NCI-H2196 (cell line): Measurements from ENCODE around the gene MTCL3.

Experiments
- DNase-seq: peaks from one replicate; lab custom pipeline; 2025; ENCODE audit not compliant: unreplicated experiment; lab: John Stamatoyannopoulos, UW

Gene MTCL3

DNA sequence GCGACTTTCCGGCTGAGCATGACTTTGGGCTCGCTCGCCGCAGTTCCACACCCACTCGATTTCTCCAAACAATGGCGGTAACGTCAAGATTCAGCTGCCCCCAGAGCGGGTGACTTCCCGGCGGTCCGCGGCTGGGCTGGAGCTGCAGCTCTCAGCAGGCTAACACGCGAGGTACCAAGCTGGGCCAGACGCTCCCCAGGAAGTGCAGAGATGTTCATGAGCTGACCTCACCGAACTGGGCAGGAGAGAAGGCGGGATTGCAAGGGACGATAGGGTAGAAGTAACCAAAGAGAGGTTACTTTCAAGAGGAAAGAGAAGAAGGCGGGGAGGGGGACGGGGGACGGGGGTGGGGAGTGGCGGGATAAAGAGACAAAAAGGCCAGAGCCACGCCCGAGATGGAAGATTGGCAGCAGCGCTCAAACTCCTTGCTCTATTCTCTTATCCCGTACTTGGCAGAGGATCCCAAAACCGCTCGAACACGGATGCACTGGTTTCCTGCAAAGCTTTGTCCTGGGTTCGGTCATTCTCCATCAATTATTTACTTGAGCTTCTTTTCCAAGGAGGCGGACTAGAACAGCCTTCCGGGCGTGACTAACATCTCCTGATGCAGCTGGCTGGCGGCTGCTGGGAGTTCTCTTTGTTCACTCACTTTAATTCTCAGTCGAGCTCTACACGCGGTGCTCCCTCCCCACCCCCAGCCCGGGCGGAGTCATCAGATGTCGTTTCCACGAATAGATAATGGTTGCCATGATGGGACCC is at the start of gene MTCL3:
Gene MTCL3 (minus strand): TSS at position 626 of the 759 bp plus-strand sequence.
- DNase-seq, result peak; percentile 90

DNA sequence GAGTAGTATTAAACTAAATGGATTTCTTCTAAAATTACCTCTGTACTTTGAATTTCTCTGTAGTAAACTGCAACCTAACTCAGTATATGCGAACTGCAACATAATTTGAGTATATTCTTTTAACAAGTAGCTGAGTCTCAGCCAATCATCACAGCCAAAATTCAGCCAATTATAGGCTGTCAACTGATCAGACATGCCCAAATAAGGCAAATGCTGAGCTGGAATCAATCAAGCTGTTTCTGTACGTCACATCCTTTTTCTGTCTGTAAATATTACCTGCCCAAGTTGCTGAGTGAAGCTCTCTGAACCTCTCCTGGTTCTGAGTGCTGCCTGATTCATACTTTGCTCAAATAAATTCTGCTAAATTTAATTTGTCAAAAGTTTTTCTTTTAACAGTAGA is 48.3 kb upstream of the MTCL3 start:
- DNase-seq, result no peak

DNA sequence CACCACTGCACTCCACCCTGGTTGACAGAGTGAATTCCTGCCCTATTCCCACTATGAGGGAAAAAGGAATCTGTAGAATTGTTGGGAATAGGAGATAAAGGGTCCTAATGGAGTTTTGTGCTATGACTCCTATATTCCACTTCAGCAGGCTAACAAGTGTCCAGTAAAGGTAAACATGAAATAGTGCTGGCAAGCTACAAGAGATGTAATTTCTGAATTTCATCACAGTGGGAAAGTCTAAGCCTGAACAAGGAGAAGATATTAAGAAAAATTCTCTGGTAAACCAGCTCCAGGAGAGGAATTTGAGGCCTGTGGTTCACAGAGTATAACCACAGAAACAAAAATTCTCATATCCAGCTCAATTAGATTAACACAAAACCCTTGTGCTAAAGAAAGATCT is 47.5 kb upstream of the MTCL3 start:
- no peak for DNase-seq

DNA sequence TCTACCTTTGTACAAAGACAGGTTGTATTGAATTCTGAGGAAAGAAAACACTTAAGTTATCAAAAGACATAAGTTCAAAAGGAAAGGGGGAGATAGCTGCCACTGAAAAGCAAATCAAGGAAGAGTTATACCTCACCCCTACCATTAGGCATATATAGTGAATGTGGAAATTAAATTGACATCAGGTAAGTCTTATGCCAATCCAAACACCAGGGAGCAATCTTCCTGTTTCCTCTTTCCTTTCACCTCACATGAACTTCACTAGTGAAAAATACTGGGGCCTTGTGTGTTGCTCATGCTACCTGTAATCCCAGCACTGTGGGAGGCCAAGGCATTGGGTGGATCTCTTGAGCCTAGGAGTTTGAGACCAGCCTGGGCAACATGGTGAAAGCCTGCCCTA is 47.0 kb upstream of the MTCL3 start:
- DNase-seq, result no peak

DNA sequence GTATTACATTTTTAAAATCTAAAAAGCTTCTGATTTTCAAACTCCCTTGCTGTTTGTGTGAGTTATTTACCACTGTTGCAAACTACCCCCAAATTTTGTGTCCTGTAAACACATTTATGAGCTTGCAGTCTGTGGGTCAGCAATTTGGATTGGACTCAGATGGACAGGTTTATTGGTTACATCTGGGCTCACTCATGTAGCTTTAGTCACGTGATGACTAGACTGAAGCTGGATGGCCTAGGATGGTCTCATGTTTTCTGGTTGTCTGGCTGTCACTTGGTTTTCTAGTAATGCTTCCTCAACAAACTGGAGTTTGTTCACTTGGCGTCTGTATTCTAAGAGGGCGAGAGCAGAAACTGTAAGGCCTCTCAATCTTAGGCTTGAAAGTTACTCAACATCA is 45.6 kb upstream of the MTCL3 start:
- DNase-seq, result no peak

DNA sequence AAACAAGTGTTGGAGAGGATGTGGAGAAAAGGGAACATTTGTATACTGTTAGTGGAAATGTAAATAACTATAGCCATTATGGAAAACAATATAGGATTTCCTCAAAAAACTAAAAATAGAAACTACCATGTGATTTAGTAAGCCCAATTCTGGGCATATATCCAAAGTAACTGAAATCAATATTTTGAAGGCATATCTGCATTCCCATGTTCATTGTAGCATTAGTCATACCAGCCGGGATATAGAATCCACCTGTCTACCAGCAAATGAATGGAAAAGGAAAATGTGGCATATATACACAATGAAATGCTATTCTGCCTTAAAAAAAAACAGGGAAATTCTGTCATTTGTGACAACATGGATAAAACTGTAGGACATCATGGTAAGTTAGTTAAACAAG is 42.5 kb upstream of the MTCL3 start:
- no peak for DNase-seq

DNA sequence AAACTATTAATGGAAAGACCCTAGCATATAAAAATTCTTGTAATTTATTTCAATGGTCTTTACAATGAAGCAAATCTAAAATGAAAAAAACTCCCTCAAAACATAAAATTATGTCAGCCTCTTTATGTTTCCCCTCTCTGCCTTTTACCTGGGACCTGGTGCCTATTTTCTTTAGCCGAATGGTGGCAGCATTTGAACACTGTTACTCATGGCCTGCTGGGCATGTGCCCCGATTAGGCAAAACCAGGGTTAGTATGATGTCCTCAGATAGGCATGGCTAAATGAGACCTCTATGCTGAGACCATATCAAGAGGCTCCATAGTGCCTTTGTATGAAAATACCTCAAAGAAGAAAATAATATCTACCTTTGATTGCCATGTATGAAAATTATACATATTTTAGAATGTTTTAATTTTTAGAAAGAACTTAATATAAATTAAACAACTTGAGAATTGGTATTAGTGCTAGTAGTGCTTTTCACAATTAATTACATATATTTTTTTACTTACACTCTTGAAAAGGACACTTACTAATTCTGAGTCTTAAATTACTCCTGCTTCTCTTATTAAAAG is 35.4 kb upstream of the MTCL3 start:
- peak; percentile 35 for DNase-seq

DNA sequence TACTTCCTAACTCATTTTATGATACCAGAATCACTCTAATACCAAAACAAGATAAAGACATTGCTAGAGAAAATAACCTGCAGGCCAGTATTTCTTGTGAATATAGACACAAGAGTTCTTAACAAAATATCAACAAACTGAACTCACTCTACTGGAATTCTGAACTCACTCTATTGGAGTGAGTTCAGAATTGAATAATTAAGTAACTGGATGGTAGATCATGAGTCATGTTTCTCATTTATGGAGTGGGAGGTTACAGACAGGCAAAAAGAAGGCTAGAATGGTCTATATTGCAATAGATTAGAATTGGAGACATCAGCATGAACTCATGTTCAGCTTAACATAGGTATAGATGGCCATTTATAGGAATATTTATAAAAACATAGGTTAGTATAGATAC is 31.3 kb upstream of the MTCL3 start:
- DNase-seq, result no peak

DNA sequence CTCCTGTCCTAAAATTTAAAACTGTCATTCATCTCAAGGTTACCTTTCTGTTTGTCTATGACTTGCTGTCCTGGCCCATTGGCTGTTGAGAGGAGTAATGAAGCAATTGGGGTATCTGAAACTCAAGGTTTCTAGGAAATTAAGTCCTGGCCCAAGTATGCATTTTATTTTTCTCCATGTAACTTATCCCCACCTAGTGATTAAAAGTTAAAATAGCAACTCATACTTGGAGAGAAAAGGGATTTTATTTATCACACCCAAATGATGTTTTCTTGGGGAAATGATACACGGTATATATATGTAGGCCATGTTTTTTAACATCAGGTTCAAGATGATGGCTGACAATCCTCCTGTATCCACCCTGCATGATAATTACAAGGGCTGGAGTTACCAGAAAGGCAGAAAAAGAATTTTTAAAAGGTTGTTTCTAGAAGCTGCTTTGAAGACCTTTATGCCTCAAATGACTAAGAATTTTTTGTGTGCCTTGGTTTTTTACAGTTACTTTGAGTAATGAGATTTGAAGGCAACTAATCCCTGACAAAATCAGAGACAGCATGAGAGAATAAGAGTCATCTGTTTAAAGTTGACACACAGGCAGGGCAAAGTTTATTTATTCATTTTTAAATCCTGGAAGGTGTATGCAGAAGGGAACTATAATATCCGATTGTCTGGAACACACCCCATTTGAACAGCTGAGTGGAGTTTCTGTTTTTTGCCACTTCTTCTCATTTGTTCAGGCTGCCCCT is 28.9 kb upstream of the MTCL3 start:
- no peak for DNase-seq

DNA sequence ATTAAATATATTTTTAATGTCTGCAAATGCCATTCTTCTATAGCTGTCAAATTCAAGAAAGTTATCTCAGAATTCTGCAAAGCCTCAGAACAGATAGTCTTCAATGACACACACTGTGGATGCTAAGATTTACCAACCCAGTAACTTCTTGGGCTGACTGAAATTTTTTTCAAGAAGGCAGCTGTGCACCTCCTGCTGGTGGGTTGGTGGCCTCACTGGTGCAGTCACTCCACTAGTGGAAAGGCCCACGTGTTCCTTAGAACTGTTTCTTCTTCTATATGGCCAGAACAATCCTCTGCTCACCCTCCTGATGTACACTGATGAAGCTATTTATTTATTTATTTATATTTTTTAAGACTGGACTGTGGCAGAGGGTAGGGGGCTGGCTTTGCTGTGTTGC is 28.1 kb upstream of the MTCL3 start:
- DNase-seq, result no peak

DNA sequence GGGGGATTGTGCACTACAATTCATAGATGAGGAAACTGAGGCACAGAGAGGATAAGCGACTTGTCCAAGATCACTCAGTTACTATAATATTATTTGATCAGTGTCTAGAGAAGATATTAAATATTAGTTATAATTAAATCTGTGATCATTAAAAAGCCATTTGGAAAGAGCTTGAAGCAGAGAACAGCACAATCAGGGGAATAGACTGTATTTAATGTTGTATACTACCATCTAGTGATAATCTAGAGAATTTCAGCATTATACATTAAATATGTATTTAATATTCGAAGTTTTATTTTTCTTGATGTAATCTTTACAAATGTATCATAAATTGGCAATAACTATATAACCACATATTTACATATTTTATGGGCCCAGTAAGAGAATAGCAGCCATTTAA is 20.1 kb upstream of the MTCL3 start:
- DNase-seq, result peak; percentile 26

DNA sequence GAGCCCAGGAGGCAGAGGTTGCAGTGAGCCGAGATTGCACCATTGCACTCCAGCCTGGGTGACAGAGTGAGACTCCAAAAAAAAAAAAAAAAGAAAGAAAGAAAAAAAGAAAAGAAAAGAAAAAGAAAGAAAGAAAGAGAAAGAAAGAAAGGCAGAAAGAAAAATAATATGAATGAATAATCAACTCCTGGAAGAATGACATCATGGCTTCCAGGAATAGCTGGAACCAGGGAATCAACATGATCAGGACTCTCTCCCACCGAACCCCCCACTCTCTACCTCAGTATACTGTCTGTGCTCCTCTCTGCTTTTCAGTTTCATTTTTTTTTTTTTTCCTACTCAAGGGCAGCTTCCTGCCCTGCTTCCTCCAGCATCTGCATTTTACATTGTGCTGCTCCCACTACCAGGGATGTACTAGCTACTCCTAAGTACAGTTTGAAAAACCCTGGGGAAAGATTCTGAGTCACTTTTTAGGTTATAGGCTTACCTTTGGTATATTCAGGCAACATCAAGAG is 19.7 kb upstream of the MTCL3 start:
- no peak for DNase-seq

DNA sequence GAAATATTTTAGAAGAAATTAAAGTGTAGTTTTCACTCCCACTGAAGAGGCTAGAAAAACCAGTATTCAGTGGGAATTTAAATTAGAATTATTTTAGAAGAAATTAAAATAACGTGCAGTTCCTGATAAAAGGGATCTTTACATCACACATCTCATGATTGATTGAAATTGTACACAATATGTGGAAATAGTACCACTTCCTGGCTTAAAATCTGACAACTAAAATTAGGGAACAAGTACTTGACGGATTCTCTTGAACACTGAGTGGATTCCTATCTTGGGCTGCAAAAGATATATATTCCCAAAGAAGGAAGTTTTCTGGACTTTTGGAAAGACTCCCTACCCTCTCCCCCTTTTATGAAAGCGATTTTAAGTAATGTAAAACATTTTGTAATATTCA is 14.6 kb upstream of the MTCL3 start:
- DNase-seq, result no peak

DNA sequence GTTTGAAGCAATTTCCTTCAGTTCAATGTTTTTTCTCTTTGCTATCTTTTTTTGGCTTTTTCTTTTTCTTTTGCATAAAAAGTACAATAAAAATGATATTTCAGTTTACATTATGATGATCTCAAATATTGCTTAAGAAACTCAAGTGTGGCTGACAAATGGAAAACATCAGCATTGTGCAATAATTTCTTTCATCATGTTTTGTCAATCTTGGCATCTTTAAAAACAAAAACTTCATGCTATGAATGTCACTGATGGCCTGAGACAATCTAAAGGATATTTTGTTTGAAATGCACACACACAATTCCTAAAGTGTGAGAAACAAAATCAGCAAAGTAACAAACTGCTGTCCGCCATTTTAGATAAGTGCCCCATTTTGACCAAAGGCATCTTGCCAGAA is 13.9 kb upstream of the MTCL3 start:
- no peak for DNase-seq

DNA sequence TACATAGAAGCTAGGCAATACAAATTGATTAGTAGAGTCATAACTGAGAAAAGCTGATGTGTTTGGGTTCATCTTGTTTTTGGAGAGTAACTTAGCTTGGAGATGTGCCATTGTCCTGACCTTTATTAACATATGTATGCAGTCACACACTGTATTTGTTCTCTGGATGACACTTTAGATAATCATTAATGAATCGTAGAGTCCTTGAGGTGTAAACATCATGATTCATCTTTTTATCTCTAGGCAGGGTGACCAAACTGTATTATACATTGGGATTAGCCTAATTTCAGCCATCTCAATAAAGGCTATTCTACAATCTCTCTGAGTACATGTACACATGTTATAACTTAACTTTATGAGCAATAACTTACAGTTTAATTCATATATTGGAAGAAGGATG is 3.6 kb upstream of the MTCL3 start:
- DNase-seq, result no peak

DNA sequence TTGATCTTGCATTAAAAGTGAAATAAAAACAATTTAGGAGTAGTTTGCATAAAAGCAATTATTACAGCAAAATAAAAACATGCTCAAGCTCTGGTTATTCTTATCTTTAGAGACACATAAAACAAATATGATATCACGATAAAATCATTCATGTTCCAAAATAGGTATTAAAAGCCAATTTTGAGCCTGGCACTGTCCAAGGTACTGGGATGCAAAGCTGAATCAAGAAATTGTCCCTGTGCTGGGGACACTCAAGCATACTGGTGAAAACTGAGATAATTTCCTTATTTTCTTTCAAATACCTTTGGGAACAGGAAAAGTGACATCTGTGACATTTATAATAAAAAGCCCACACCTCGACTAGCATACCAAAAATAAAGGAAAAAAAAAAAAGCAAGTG is 931 bp upstream of the MTCL3 start:
- no peak for DNase-seq

DNA sequence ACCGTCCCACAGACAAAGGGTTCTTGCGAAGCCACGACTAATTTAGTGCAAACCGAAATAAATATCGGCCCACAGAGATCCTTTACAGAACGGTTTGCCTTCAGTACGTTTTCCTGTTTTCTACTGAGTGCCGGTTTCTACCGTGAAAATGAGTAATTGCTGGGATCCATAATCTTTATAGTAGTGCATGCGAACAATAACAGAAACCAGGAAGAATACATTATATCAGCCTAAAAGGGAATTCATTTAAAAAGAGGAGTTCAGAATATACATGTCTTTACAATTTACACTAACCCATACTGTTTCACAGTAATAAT is 292 bp upstream of the MTCL3 start:
- no peak for DNase-seq

DNA sequence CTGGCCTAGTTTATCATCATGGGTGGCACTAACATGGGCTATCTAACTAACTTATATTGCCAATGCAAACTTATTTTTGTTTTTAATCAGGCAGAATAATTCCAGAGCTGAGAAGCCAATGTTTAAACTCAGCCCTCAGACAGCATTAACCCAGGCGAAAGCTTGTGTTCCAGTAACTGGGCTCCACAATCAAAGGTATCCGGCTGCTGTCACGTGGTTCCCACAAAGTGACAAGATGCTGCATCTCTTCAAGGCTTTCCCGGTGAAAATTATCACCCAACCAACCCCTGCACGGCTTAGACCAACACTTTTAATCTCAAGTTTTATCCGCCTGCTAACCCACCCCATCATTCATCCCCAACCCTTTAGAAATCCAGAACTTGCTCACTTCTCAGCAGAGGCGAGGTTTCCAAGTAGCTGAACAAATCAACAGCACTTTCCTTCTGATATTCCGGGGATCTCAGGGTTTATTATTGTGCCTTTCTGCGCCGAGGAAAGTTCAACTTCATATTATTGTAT is 885 bp downstream of the MTCL3 start:
- peak; percentile 41 for DNase-seq

DNA sequence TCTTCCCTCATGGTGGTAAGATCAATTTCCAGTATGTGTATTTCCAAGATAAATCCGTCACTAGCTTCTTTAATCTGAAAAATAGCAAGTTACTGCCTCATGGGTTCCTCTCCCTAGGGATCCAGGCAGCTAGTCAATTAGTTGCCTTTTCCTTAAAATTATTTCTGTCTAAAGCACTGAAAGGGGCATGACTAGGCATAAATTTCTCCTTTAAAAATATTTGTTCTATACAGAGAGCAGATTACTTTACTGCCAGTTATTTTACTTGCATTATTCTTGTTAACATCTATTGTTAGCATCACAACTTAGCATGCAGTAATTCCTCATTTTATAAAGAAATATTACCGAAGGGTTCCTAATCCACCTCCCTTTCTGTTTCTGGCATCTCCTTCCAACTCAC is 1.4 kb downstream of the MTCL3 start:
- DNase-seq, result no peak

DNA sequence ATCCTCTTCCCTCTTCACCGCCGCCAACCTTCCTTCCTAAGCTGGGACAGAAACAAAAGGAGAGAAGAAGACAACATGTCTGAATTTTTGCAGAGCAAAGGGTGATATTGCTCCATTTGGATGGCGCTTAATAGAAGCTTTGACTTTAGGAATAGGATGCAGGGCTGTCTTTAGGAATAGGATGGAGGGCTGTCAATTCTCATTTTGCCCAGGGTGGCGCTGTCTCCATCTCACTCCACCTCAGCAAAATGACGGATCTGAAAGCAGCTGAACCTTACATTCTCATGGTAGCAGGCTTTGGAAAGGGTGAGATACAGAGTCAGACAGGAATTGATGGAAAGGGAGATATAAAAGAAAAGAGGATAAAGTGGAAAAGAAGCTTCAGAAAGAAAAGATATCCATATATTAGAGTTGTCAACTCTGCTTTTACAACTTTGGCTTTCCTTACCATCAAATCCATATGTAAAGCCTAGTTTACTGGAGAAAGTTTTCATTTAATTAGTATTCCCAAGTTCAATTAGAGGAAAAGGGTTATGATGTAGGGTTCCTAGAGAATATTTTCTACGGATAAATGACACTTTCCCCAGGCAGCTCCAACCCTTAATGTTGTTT is 2.4 kb downstream of the MTCL3 start:
- DNase-seq, result peak; percentile 71

DNA sequence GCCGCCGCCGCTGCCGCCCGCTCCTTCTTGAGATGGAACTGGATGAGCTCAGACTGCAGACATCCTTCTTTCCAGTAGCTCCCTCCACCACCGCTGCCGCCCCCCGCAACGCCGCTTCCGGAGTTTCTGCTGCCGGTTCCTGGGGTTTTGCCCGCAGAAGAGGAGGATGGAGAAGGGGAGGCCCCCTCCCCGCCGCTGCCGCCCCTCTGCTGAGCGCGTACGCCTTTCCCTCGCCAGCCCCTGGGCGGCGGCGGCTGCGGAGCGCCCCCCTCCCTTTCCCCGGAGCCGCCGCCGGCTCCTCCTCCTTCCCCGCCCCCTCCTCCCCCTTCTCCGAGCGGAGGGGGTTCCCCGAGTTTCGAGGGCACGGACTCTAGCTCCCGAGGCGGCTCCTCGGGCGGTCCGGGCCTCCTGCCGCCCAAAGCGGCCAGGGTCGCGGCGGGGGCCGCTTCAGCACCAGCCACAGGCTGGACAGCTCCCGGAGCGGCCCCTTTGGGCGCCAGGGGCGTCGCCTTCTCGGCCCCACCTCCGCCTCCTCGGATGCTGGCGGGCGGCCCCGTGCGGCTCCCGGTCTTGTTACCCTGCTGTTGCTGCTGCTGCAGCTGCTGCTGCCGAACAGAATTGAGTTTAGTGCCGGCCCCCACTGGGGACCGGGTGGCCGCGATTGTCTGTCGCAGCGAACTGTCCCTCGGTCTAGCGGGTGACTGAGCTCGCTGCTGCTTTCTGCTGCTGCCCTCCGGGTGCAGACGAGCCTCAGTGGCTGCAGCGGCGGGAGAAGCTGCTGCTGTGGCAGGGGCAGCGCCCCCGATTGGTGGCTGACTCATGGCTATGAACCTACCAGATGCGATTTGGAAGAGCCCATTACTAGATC is 3.1 kb downstream of the MTCL3 start:
- peak; percentile 74 for DNase-seq
